Sigmoid colon (tissue), 7 donors: Measurements from ENCODE around the gene ATG2A. TPM values are rescaled to one million over a fixed set of nuclear protein-coding genes. Genes with fewer than 3 reads are reported as not detected.

Experiments used
- DNase-seq: peaks from one replicate; pipeline ENCODE4 v3.0.0-alpha.2; 2019
- H3K27ac ChIP-seq, 4 donors: fragments of 200-600 bp; sonication (generic); one replicate each; pipeline ENCODE4 v1.5.1; 2016 to 2019; ENCODE audit warnings: mild to moderate bottlenecking in 1 of 4
- H3K27me3 ChIP-seq, 3 donors: fragments of 200-600 bp; sonication (generic); one replicate each; pipeline ENCODE4 v1.5.1; 2019; ENCODE audit warnings: mild to moderate bottlenecking in 1 of 3
- H3K36me3 ChIP-seq, 4 donors: fragments of 200-600 bp; sonication (generic); one replicate each; pipeline ENCODE4 v1.5.1; 2016 to 2019
- H3K4me1 ChIP-seq, 4 donors: fragments of 200-600 bp; sonication (generic); one replicate each; pipeline ENCODE4 v1.5.1; 2017 to 2019
- H3K4me3 ChIP-seq, 4 donors: fragments of 200-600 bp; sonication (generic); one replicate each; pipeline ENCODE4 v1.5.1; 2017 to 2019; ENCODE audit warnings: mild to moderate bottlenecking in 2 of 4, moderate library complexity in 1 of 4
- H3K9me3 ChIP-seq, 4 donors: fragments of 200-600 bp in 3 of 4; sonication (generic) in 3 of 4; one replicate each; pipeline versions ENCODE4 v1.5.1 to v1.6.1; 2013 to 2019
- CTCF ChIP-seq, 4 experiments: fragments of 450-650 bp in 3 of 4; fragments of 200-600 bp in 1 of 4; IDR thresholded peaks; one replicate each; pipeline ENCODE4 v1.5.1; 2016 to 2019; ENCODE audit warnings: antibody characterized with exemption in 4 of 4, mild to moderate bottlenecking in 3 of 4, moderate library complexity in 2 of 4
- EP300 ChIP-seq, 4 donors: sonication (generic); formaldehyde crosslinking; IDR thresholded peaks; one replicate each; pipeline ENCODE4 v1.6.1; 2017; ENCODE audit warnings: antibody characterized with exemption in 4 of 4
- POLR2A ChIP-seq, 2 donors: fragments of 450-650 bp; IDR thresholded peaks; one replicate each; pipeline ENCODE4 v1.6.1; 2016; ENCODE audit warnings: antibody characterized with exemption in 2 of 2, mild to moderate bottlenecking in 2 of 2, moderate library complexity in 2 of 2
- POLR2AphosphoS5 ChIP-seq, 4 donors: sonication (generic); formaldehyde crosslinking; IDR thresholded peaks; one replicate each; pipeline ENCODE4 v1.6.1; 2017; ENCODE audit warnings: antibody characterized with exemption in 4 of 4
- WGBS, 2 donors: extraction: QIAGEN DNeasy Blood & Tissue Kit; methylation state at CpG; one replicate each; pipeline ENCODE4 v1.1.7; 2013; 5-methylcytosine and 5-hydroxymethylcytosine counted together
- intact Hi-C: fragments of 100-400 bp; cut with DNase I; formaldehyde crosslinking; loops from one replicate; pipeline ENCODE4 v1.15.1; 2023
- polyA plus RNA-seq, 3 donors: library from polyadenylated mRNA; stranded (reverse); fragments of 200-250 nt; gene quantifications; one replicate each; pipeline ENCODE4 v1.2.3, GENCODE V29; 2013
- total RNA-seq, 4 donors: library from RNA; depleted of rRNA; stranded (reverse); fragments of >200 nt; gene quantifications; one replicate each; pipeline ENCODE4 v1.1.0, GENCODE V29; 2016
- donor health status: healthy with polysubstance abuse.
- donor health status: Bipolar disorder and iron deficiency.
- donor health status: healthy.

ATG2A gene
- total and polyA plus RNA-seq, 7 donors = 12.1 to 27.6 (median 14.5) TPM

- TF ChIP-seq CTCF (IDR thresholded peaks at IDR 0.05) (no peak), POLR2A (IDR thresholded peaks at IDR 0.05) (no peak), EP300 (IDR thresholded peaks at IDR 0.05) (no peak), POLR2AphosphoS5 (IDR thresholded peaks at IDR 0.05) (no peak)
- no peaks in the 10 kb centered on the region for H3K9me3 ChIP-seq
- WGBS, 2 donors = 91 to 94% methylated on average over 5 of the region's 5 CpGs
- intact Hi-C loops = no loop called here
- no peak overlapping the region for H3K4me3 ChIP-seq
- H3K4me1 ChIP-seq = peaks cover 0 to 9% (median 0%) of the 10 kb centered on the region in 4 donors
- no peaks in the 10 kb centered on the region for H3K27me3 ChIP-seq
- peaks cover 18 to 75% (median 59%) of the 10 kb centered on the region in 4 donors for H3K36me3 ChIP-seq
- DNase-seq = no peak
- H3K27ac ChIP-seq = no peak overlapping the region
These were observed 15.3 kb upstream of the ATG2A start for GRCh38 chr11:64932324-64932723.

- DNase-seq = no peak
- intact Hi-C loops = no loop called here
- TF ChIP-seq POLR2AphosphoS5 (IDR thresholded peaks at IDR 0.05) (no peak), CTCF (IDR thresholded peaks at IDR 0.05) (no peak), EP300 (IDR thresholded peaks at IDR 0.05) (no peak), POLR2A (IDR thresholded peaks at IDR 0.05) (no peak)
- WGBS, 2 donors = 95 to 97% methylated on average over 7 of the region's 7 CpGs
- H3K27me3 ChIP-seq = no peaks in the 10 kb centered on the region
- H3K27ac ChIP-seq = no peak overlapping the region
- peaks cover 0 to 12% (median 2%) of the 10 kb centered on the region in 4 donors for H3K4me1 ChIP-seq
- peaks cover 18 to 83% (median 65%) of the 10 kb centered on the region in 4 donors for H3K36me3 ChIP-seq
- no peaks in the 10 kb centered on the region for H3K9me3 ChIP-seq
- no peak overlapping the region for H3K4me3 ChIP-seq
These were observed 14.3 kb upstream of the ATG2A start for GRCh38 chr11:64931290-64931689.

GRCh38 chr11:64930340-64930739 lies 13.3 kb upstream of the ATG2A start:
- Histone ChIP-seq H3K9me3 (no peaks in the 10 kb centered on the region), H3K27me3 (no peaks in the 10 kb centered on the region), H3K4me1 (peaks cover 0 to 16% (median 11%) of the 10 kb centered on the region in 4 donors), H3K36me3 (peaks cover 18 to 83% (median 65%) of the 10 kb centered on the region in 4 donors), H3K4me3 (no peak overlapping the region), H3K27ac (no peak overlapping the region)
- WGBS, 2 donors = 96 to 98% methylated on average over 6 of the region's 6 CpGs
- TF ChIP-seq POLR2A (IDR thresholded peaks at IDR 0.05) = no peak
- no peak for TF ChIP-seq EP300 (IDR thresholded peaks at IDR 0.05)
- TF ChIP-seq CTCF (IDR thresholded peaks at IDR 0.05) = no peak
- TF ChIP-seq POLR2AphosphoS5 (IDR thresholded peaks at IDR 0.05) = no peak
- intact Hi-C loops = no loop called here
- no peak for DNase-seq

DNA sequence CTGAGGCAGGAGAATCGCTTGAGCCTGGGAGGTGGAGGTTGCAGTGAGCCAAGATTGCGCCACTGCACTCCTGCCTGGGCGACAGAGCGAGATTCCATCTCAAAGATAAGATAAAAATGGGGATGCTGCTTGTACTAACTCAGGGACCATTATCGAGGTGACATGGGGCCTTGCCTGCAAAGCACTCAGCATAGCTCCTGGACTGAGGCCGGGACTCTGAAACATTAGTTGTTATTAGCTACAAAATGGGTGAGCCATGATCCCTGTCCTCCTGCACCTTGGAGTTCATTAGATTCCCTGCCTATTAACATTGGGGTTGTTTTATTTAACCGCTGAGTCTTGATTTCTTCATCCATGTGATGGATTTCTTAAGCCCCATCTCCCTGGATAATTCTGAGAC lies 12.6 kb upstream of the ATG2A start:
- Histone ChIP-seq H3K27ac (no peak overlapping the region), H3K4me1 (peaks cover 0 to 15% (median 14%) of the 10 kb centered on the region in 4 donors), H3K4me3 (no peak overlapping the region), H3K9me3 (no peaks in the 10 kb centered on the region), H3K36me3 (peaks cover 18 to 77% (median 65%) of the 10 kb centered on the region in 4 donors), H3K27me3 (no peaks in the 10 kb centered on the region)
- WGBS, 2 donors = 95 to 97% methylated on average over 7 of the region's 7 CpGs
- DNase-seq = no peak
- TF ChIP-seq EP300 (IDR thresholded peaks at IDR 0.05) (no peak), CTCF (IDR thresholded peaks at IDR 0.05) (no peak), POLR2AphosphoS5 (IDR thresholded peaks at IDR 0.05) (no peak), POLR2A (IDR thresholded peaks at IDR 0.05) (no peak)
- intact Hi-C loops = no loop called here

- intact Hi-C loops = no loop called here
- H3K9me3 ChIP-seq = no peaks in the 10 kb centered on the region
- TF ChIP-seq POLR2A (IDR thresholded peaks at IDR 0.05) (no peak), CTCF (IDR thresholded peaks at IDR 0.05) (no peak), POLR2AphosphoS5 (IDR thresholded peaks at IDR 0.05) (no peak), EP300 (IDR thresholded peaks at IDR 0.05) (no peak)
- no peak for DNase-seq
- 95 to 98% methylated on average over 2 of the region's 2 CpGs for WGBS, 2 donors
- H3K4me1 ChIP-seq = peaks cover 0 to 15% (median 14%) of the 10 kb centered on the region in 4 donors
- H3K4me3 ChIP-seq = no peak overlapping the region
- H3K27ac ChIP-seq = no peak overlapping the region
- H3K27me3 ChIP-seq = no peaks in the 10 kb centered on the region
- peaks cover 18 to 71% (median 63%) of the 10 kb centered on the region in 4 donors for H3K36me3 ChIP-seq
These were observed 11.9 kb upstream of the ATG2A start for GRCh38 chr11:64928957-64929356.
